WTC11 (cell line): ENCODE measurements around the gene GHRHR.

Experiments
- ARID4B ChIP-seq: sonication (generic); formaldehyde crosslinking; IDR thresholded peaks from 2 replicates; pipeline ENCODE4 v1.8.0; 2023; ENCODE audit warnings: missing genetic modification reagents, mild to moderate bottlenecking, borderline replicate concordance
- CTCF ChIP-seq: fragments of 200-600 bp; IDR thresholded peaks from 2 replicates; pipeline ENCODE4 v1.8.0; 2022; ENCODE audit warnings: antibody characterized with exemption
- GABPB1 ChIP-seq: sonication (generic); formaldehyde crosslinking; IDR thresholded peaks from 2 replicates; pipeline ENCODE4 v1.8.1; 2023; ENCODE audit warnings: mild to moderate bottlenecking, missing genetic modification reagents
- JUN ChIP-seq: sonication (generic); formaldehyde crosslinking; IDR thresholded peaks from 2 replicates; pipeline ENCODE4 v1.8.0; 2023; ENCODE audit warnings: mild to moderate bottlenecking, missing genetic modification reagents
- MAX ChIP-seq: sonication (generic); formaldehyde crosslinking; IDR thresholded peaks from 2 replicates; pipeline ENCODE4 v1.8.0; 2022; ENCODE audit warnings: mild to moderate bottlenecking, missing genetic modification reagents
- MYBL2 ChIP-seq: sonication (generic); formaldehyde crosslinking; IDR thresholded peaks from 2 replicates; pipeline ENCODE4 v1.8.1; 2023; ENCODE audit warnings: mild to moderate bottlenecking, moderate library complexity, missing genetic modification reagents
- NFYB ChIP-seq: sonication (generic); formaldehyde crosslinking; conservative IDR thresholded peaks from 2 replicates; pipeline ENCODE4 v1.8.0; 2022; ENCODE audit warnings: low read depth, missing genetic modification reagents
- NR3C1 ChIP-seq: sonication (generic); formaldehyde crosslinking; conservative IDR thresholded peaks from 2 replicates; pipeline ENCODE4 v1.8.1; 2023; ENCODE audit warnings: low read depth, mild to moderate bottlenecking, missing genetic modification reagents
- TCF7 ChIP-seq: sonication (generic); formaldehyde crosslinking; IDR thresholded peaks from 2 replicates; pipeline ENCODE4 v1.8.0; 2022; ENCODE audit warnings: mild to moderate bottlenecking, low read depth, missing genetic modification reagents, moderate library complexity
- ZNF138 ChIP-seq: sonication (generic); formaldehyde crosslinking; conservative IDR thresholded peaks from 2 replicates; pipeline ENCODE4 v1.8.1; 2022; ENCODE audit warnings: mild to moderate bottlenecking, moderate library complexity, missing genetic modification reagents
- ZNF317 ChIP-seq: sonication (generic); formaldehyde crosslinking; IDR thresholded peaks from 2 replicates; pipeline ENCODE4 v1.8.1; 2023; ENCODE audit warnings: low read depth, mild to moderate bottlenecking, moderate library complexity, missing genetic modification reagents, borderline replicate concordance
- TF ChIP-seq, protein P1 (sequence below): sonication (generic); formaldehyde crosslinking; IDR thresholded peaks from 2 replicates; pipeline ENCODE4 v1.8.0; 2023; ENCODE audit warnings: mild to moderate bottlenecking, missing genetic modification reagents

GRCh38 chr7:30923009-30923773, 40.6 kb upstream of the GHRHR start:
- TF ChIP-seq CTCF = no peak
- TF ChIP-seq TCF7 (CRISPR knock-in tag) = no peak
- TF ChIP-seq, protein P1, sequence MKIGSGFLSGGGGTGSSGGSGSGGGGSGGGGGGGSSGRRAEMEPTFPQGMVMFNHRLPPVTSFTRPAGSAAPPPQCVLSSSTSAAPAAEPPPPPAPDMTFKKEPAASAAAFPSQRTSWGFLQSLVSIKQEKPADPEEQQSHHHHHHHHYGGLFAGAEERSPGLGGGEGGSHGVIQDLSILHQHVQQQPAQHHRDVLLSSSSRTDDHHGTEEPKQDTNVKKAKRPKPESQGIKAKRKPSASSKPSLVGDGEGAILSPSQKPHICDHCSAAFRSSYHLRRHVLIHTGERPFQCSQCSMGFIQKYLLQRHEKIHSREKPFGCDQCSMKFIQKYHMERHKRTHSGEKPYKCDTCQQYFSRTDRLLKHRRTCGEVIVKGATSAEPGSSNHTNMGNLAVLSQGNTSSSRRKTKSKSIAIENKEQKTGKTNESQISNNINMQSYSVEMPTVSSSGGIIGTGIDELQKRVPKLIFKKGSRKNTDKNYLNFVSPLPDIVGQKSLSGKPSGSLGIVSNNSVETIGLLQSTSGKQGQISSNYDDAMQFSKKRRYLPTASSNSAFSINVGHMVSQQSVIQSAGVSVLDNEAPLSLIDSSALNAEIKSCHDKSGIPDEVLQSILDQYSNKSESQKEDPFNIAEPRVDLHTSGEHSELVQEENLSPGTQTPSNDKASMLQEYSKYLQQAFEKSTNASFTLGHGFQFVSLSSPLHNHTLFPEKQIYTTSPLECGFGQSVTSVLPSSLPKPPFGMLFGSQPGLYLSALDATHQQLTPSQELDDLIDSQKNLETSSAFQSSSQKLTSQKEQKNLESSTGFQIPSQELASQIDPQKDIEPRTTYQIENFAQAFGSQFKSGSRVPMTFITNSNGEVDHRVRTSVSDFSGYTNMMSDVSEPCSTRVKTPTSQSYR (CRISPR knock-in tag) = no peak
- no peak for TF ChIP-seq GABPB1
- TF ChIP-seq NFYB (CRISPR knock-in tag) = no peak
- TF ChIP-seq MYBL2 (CRISPR knock-in tag) = no peak
- TF ChIP-seq MAX = no peak
- no peak for TF ChIP-seq ZNF317 (CRISPR knock-in tag)
- TF ChIP-seq NR3C1 = no peak
- no peak for TF ChIP-seq ARID4B (CRISPR knock-in tag)
- TF ChIP-seq ZNF138 (CRISPR knock-in tag) = no peak
- no peak for TF ChIP-seq JUN
